HL-60 (cell line): ENCODE measurements around the gene PERM1.
A peak's percentile ranks its signal among the peaks of the same experiment; 100 is the strongest.

Experiments
- DNase-seq, 2 experiments: peaks; one replicate each; pipeline ENCODE4 v3.0.0-alpha.2; 2010 to 2020; ENCODE audit warnings: low read depth in 1 of 2, low spot score in 1 of 2
- H3K27ac ChIP-seq: fragments of 250-450 bp; sonication (Bioruptor Pico); replicated peaks from 2 replicates; pipeline ENCODE4 v1.5.1; 2020; ENCODE audit warnings: mild to moderate bottlenecking, moderate library complexity
- H3K27me3 ChIP-seq: fragments of 250-450 bp; sonication (Bioruptor Pico); 2 replicates; pipeline ENCODE4 v1.5.1; 2021; ENCODE audit warnings: mild to moderate bottlenecking, moderate library complexity; ENCODE audit not compliant: insufficient read depth, poor library complexity, severe bottlenecking
- H3K4me3 ChIP-seq: replicated peaks from 2 replicates; pipeline ENCODE4 v1.5.1; 2011; ENCODE audit warnings: mild to moderate bottlenecking, control low read depth, low read length; ENCODE audit not compliant: insufficient read depth
- GABPA ChIP-seq: IDR thresholded peaks from 2 replicates; pipeline ENCODE4 v1.6.1; 2012; ENCODE audit warnings: low read depth
- POLR2AphosphoS5 ChIP-seq: IDR thresholded peaks from 2 replicates; pipeline ENCODE4 v1.6.1; 2012; ENCODE audit warnings: low read depth
- SPI1 ChIP-seq: IDR thresholded peaks from 2 replicates; pipeline ENCODE4 v1.6.1; 2012; ENCODE audit warnings: low read depth, mild to moderate bottlenecking, borderline replicate concordance
- TF ChIP-seq, protein P1 (sequence below): IDR thresholded peaks from one replicate; pipeline ENCODE4 v1.5.1; 2011; ENCODE audit warnings: low read length, control low read depth, inconsistent platforms; ENCODE audit not compliant: insufficient read depth
- TF ChIP-seq, protein P2 (sequence below): IDR thresholded peaks from 2 replicates; pipeline ENCODE4 v1.6.1; 2012; ENCODE audit warnings: low read depth; ENCODE audit not compliant: insufficient replicate concordance

Gene PERM1

DNA sequence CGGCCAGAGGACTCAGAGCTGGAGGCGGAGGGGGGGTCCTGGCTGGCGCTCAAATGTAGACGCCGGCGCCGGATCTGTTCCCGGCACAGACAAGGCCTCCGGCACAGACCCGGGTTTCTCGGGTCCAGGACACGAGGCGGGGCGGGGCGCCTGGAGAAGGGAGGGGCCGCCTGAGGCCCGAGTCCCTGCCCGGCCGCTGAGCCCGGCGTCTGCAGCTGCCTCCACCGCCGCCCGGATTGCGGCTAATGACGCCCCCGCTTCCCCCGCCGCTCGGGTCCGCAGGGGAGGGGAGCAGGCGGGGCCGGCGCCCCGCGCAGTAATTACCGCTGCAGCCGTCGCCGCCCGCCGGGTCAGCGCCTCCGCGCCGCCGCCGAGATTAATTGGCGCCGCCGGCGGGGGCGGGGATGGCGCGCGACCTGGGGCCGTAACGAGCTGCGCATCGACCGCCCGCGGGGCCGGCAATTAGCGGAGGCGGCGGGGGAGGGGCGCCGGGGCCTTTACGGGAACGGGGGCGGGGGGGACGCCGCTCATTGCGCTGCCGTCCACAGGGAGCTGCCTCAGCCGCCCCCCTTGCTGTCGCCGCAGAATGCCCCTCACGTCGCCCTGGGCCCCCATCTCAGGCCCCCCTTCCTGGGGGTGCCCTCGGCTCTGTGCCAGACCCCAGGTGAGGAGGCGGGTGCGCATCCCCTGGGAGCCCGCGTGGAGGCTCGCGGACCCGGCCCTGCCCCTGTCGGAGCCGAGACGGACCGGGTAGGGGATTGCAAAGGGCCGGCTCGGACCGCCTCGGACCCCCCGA is 40.1 kb downstream of the PERM1 start:
- peaks cover 25% of the 10 kb centered on the region for H3K27me3 ChIP-seq
- TF ChIP-seq GABPA = no peak
- TF ChIP-seq POLR2AphosphoS5 = no peak
- TF ChIP-seq SPI1 = no peak
- TF ChIP-seq, protein P1, sequence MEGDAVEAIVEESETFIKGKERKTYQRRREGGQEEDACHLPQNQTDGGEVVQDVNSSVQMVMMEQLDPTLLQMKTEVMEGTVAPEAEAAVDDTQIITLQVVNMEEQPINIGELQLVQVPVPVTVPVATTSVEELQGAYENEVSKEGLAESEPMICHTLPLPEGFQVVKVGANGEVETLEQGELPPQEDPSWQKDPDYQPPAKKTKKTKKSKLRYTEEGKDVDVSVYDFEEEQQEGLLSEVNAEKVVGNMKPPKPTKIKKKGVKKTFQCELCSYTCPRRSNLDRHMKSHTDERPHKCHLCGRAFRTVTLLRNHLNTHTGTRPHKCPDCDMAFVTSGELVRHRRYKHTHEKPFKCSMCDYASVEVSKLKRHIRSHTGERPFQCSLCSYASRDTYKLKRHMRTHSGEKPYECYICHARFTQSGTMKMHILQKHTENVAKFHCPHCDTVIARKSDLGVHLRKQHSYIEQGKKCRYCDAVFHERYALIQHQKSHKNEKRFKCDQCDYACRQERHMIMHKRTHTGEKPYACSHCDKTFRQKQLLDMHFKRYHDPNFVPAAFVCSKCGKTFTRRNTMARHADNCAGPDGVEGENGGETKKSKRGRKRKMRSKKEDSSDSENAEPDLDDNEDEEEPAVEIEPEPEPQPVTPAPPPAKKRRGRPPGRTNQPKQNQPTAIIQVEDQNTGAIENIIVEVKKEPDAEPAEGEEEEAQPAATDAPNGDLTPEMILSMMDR = no peak
- TF ChIP-seq, protein P2, sequence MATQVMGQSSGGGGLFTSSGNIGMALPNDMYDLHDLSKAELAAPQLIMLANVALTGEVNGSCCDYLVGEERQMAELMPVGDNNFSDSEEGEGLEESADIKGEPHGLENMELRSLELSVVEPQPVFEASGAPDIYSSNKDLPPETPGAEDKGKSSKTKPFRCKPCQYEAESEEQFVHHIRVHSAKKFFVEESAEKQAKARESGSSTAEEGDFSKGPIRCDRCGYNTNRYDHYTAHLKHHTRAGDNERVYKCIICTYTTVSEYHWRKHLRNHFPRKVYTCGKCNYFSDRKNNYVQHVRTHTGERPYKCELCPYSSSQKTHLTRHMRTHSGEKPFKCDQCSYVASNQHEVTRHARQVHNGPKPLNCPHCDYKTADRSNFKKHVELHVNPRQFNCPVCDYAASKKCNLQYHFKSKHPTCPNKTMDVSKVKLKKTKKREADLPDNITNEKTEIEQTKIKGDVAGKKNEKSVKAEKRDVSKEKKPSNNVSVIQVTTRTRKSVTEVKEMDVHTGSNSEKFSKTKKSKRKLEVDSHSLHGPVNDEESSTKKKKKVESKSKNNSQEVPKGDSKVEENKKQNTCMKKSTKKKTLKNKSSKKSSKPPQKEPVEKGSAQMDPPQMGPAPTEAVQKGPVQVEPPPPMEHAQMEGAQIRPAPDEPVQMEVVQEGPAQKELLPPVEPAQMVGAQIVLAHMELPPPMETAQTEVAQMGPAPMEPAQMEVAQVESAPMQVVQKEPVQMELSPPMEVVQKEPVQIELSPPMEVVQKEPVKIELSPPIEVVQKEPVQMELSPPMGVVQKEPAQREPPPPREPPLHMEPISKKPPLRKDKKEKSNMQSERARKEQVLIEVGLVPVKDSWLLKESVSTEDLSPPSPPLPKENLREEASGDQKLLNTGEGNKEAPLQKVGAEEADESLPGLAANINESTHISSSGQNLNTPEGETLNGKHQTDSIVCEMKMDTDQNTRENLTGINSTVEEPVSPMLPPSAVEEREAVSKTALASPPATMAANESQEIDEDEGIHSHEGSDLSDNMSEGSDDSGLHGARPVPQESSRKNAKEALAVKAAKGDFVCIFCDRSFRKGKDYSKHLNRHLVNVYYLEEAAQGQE = no peak
- DNase-seq = peak in 1 of 2 experiments; percentile 39
- H3K27ac ChIP-seq = no peak overlapping the region
- no peak overlapping the region for H3K4me3 ChIP-seq

DNA sequence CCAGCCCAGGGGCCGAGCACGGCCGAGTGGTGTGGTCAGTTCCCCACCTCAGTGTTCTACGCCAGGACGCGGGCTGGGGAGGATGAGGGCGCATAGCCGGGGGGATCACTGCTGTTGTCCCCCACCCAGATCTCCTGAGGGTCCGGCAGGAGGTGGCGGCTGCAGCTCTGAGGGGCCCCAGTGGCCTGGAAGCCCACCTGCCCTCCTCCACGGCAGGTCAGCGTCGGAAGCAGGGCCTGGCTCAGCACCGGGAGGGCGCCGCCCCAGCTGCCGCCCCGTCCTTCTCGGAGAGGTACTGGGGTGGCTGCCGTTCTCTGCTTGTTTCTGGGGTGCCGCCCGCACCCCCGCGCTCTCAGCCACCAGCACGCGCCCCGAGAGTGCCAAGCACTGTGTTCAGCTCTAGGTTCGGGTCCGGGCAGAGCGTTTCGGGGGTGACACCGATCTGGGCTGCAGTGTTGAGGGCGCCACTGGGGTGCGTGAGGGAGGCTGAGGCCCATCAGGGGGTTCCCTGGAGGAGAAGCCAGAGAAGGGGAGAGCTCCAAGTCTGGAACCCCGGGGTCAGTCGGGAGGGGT is 40.8 kb downstream of the PERM1 start:
- no peak for TF ChIP-seq SPI1
- TF ChIP-seq, protein P1 = no peak
- TF ChIP-seq, protein P2 = no peak
- TF ChIP-seq GABPA = no peak
- no peak for TF ChIP-seq POLR2AphosphoS5
- H3K27me3 ChIP-seq = peaks cover 25% of the 10 kb centered on the region
- H3K27ac ChIP-seq = no peak overlapping the region
- no peak for DNase-seq
- H3K4me3 ChIP-seq = no peak overlapping the region

DNA sequence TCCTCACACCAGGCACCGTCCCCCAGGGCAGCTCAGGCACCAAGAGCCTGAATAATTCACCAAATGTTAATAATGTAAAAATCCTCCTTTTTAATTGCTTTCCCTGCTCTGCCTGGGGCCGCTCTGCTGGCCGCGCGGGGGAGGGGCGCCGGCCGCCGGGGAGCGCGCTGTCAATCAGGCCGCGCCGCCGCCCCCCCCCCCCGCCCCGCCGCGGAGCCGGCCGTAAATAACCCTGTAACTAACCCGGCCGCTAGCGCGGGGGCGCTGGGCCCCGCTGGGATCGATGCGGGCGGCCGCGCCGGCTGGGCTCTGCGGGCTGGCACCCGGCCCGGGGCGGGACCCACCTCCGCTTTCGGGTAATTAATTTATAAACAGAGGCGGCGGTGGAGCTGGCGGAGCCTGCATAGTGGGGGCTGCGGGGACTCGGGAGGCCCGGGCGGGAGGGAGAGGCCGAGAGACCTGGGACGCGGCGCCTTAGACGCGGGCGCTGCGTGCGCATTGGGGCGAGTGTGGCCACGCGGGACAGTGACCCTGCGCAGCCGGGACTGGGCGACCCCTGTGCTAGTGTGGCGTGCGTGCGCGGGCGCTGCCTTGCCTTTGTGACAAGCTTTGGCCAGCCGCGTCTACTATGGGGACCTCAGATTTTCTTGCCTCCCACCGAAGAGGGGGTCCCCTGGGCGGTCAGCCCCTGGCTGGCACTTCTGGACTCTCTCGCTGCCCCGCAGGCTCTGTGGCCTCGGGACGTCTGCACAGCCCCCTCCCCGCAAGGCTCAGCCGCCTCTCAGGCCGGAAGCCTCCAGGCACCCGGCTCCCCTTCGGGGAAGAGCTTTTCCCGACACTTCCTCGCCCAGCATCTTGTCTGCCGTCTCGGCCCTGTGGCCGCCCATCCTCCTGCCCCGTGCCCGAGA is 41.5 kb downstream of the PERM1 start:
- TF ChIP-seq, protein P1 = no peak
- TF ChIP-seq GABPA = no peak
- no peak for DNase-seq
- Histone ChIP-seq H3K27me3 (peaks cover 25% of the 10 kb centered on the region), H3K27ac (no peak overlapping the region), H3K4me3 (no peak overlapping the region)
